ENCODE data around the gene POPDC3. TPM values are rescaled to one million over a fixed set of nuclear protein-coding genes. Genes with fewer than 3 reads are reported as not detected.
A peak's percentile ranks its signal among the peaks of the same experiment; 100 is the strongest.

Gene POPDC3
- total RNA-seq, 1 donor from 2014 or later, result 1.2 TPM

DNA sequence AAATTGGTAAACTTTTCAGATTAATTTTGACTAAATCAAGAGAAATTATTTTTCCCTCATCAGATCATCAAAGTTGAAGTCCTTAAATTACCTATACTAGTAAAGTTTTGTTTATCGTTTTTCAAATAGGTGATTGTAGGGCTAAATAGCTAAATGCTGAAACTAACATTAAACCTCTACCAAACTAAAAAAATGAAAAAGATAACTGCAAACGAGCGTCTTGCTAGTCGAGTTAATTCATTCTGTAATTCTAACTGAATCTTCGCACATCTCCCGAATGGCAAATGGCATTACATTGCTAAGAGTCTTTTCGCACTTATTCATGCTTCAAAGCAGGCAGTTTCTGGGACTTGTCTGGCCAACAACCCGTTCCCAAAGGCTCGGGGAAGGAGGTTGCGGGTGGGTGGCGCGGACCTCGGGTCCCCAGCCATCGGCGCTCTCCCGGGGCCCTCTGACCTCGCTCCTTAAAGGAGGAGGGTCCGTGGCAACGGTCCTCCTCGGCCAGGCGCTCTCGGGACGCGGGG lies 43.8 kb downstream of the POPDC3 start:
- TF ChIP-seq, protein P1, sequence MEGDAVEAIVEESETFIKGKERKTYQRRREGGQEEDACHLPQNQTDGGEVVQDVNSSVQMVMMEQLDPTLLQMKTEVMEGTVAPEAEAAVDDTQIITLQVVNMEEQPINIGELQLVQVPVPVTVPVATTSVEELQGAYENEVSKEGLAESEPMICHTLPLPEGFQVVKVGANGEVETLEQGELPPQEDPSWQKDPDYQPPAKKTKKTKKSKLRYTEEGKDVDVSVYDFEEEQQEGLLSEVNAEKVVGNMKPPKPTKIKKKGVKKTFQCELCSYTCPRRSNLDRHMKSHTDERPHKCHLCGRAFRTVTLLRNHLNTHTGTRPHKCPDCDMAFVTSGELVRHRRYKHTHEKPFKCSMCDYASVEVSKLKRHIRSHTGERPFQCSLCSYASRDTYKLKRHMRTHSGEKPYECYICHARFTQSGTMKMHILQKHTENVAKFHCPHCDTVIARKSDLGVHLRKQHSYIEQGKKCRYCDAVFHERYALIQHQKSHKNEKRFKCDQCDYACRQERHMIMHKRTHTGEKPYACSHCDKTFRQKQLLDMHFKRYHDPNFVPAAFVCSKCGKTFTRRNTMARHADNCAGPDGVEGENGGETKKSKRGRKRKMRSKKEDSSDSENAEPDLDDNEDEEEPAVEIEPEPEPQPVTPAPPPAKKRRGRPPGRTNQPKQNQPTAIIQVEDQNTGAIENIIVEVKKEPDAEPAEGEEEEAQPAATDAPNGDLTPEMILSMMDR (conservative IDR thresholded peaks at IDR 0.05; ENCODE audit: low read depth, low read length), result no peak
- H3K4me3 ChIP-seq (ENCODE audit: low read depth, low read length), result peak overlapping the region; percentile 55
- no peak for DNase-seq (ENCODE audit: low read depth)

DNA sequence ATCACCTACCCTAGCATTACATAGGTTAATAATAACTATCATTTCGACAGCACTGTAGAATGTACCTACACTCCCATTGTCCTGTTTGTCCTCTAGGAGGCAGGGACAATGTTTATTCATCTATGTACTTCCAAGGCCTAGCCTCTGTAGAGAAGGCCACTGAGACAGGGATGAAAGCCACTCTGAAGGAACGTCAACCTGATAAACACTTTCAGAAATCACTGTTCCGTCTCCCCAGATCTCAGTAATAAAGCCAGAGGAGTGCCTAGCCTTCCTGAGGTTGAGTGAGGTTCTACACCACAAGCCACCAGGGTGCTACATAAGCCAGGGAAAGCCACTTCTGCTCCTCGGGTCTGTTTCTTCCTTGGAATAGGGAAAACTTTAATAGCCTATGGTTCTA lies 44.8 kb downstream of the POPDC3 start:
- no peak for DNase-seq (ENCODE audit: low read depth)
- H3K4me3 ChIP-seq (ENCODE audit: low read depth, low read length), result no peak overlapping the region
- TF ChIP-seq, protein P1 (conservative IDR thresholded peaks at IDR 0.05; ENCODE audit: low read depth, low read length), result peak; percentile 12

DNA sequence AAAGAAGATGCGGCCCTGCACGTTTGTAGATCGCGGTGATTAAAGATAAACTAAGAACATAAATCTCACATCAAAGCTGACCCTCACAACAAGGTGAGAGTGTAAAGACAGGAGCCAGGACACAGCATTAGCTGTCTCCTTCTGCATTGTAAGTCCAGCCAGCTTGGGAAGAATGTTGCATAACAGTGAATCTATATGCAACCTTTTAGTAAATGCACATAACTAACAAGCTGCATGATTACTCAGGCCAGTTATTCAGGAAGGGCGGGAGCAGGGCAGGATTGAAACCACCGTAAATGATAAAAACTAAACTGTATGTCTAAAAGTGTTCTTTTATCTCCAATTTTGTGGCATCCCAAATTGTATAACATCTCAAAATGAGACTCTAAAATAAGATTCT lies 57.1 kb downstream of the POPDC3 start:
- no peak for DNase-seq (ENCODE audit: low read depth)
- H3K4me3 ChIP-seq (ENCODE audit: low read depth, low read length), result no peak overlapping the region
- TF ChIP-seq, protein P1 (conservative IDR thresholded peaks at IDR 0.05; ENCODE audit: low read depth, low read length), result no peak

DNA sequence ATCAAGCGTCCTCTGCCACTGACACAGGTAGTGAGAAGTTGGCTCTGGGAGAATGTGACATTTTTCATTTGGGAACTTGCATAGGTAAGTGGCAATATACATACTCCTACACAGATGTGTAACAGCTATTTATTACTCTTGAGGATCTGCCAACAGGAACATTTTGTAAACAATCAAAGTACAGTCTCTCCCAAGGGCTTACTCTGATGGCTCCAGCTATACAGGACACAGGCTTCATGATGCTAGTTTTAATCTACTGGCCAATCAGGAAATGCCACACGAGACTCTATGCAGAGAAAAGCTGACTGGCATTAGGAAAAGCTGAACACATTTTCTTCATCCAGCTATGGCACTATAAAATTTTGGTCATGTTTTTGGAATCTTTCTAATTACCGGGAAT lies 57.8 kb downstream of the POPDC3 start:
- TF ChIP-seq, protein P1 (conservative IDR thresholded peaks at IDR 0.05; ENCODE audit: low read depth, low read length), result no peak
- H3K4me3 ChIP-seq (ENCODE audit: low read depth, low read length), result no peak overlapping the region
- DNase-seq (ENCODE audit: low read depth), result no peak

DNA sequence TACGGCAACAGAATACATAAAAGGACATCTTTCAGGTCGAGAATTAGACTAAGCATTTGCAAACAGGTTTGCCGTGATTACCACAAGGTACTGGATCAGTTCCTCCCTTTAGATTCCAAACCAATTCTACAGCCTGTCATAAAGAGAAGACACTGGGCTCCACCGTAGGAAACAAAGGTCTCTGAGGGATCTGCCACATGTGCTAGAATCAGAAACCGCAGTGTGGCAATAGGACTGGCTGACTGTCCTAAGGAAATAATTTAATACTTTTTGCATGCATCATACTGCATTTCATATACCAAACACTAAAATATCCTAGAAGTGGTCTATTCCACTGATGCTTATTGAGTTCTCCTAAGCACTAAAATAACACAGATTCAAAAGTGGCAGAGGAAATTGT lies 59.2 kb downstream of the POPDC3 start:
- no peak overlapping the region for H3K4me3 ChIP-seq (ENCODE audit: low read depth, low read length)
- DNase-seq (ENCODE audit: low read depth), result no peak
- TF ChIP-seq, protein P1 (conservative IDR thresholded peaks at IDR 0.05; ENCODE audit: low read depth, low read length), result no peak

DNA sequence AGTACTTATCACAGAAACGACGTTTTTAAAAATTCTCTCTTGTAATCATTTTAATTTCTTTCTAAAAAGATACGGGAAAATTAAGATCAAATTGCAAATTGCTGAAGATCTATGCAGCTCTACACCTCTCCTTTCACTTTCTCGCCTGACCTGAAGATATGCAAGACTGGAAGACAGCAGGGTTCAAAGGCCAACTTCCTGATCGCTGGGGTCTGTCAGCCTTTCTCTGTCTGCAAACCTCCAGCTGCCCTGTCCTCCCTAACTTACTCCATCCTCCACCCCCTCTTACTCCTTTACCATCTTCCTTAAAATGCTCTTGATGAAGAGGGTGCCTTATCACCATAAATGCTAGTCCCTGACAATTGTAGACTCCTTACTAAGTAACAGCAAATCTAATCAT lies 63.7 kb downstream of the POPDC3 start:
- TF ChIP-seq, protein P1 (conservative IDR thresholded peaks at IDR 0.05; ENCODE audit: low read depth, low read length), result no peak
- H3K4me3 ChIP-seq (ENCODE audit: low read depth, low read length), result no peak overlapping the region

DNA sequence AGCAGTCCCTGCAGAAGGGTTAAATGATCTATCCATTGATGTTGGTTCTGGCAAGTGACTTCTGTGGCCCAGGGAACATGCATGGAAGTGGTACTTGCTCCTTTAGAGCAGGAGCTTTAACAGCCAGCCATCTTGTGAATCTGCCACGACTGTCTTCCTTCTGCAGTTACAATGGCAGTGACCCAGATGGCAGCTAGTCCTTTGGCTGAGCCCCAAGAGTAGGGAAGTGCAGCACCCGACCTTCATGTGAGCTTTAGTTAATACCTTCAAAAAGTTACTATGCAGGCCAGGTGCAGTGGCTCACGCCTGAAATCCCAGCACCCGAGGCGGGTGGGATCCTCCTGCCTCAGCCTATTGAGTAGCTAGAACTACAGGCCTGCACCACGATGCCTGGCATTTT lies 66.4 kb downstream of the POPDC3 start:
- DNase-seq (ENCODE audit: low read depth), result no peak
- no peak overlapping the region for H3K4me3 ChIP-seq (ENCODE audit: low read depth, low read length)
- TF ChIP-seq, protein P1 (conservative IDR thresholded peaks at IDR 0.05; ENCODE audit: low read depth, low read length), result no peak

More for the DNA sequence above, 63.7 kb downstream of the POPDC3 start:
- DNase-seq (ENCODE audit: low read depth), result no peak
